ENCODE measurements around the gene PGAM1. TPM values are rescaled to one million over a fixed set of nuclear protein-coding genes. Genes with fewer than 3 reads are reported as not detected.

The PGAM1 gene
- total and polyA plus RNA-seq, 9 of the 15 experiments (the other 6 are each of a cell fraction or from before 2014, with no cell fraction given): 40.3 to 559 (median 269) TPM

DNA sequence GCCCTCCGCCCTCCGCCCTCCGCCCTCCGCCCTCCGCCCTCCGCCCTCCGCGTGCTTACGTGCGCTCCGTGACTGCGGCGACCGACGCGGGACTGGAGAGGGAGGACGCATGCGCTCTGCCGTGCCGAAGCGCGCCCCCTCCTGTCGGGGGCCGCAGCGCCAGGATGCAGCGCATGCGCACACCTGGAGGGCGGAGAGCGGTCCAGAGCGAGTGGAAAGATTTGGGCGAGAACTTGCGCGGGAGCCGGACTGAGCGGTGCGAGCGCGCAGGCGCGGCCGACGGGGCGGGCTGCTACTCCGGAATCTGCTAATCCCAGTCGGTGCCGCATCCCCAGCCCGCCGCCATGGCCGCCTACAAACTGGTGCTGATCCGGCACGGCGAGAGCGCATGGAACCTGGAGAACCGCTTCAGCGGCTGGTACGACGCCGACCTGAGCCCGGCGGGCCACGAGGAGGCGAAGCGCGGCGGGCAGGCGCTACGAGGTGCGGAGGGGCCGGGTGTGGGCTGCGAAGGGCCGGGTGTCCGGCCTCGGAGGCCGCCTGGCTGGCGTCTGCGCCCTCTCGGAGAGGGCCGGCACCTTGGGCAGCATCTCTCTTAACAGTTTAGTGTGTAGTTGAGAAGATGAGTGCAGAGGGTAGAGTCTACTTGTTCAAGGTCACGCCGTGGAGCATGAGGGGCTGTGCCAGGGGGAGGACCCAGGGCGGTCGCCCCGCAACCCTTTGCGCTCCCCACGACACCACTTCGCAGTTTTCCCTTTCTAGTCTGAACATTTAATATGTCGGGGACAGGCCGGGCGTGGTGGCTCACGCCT lies at the start of gene PGAM1 (continued):
- TF ChIP-seq BRF1 (IDR thresholded peaks at IDR 0.05; ENCODE audit: borderline replicate concordance, extremely low read depth, insufficient read length) (no peak), ATF1 (CRISPR knock-in tag; IDR thresholded peaks at IDR 0.05) (no peak), ATF1 (tag; IDR thresholded peaks at IDR 0.05) (peak; percentile 17; the same call in 1 of the 2 replicates), ZNF589 (CRISPR knock-in tag; IDR thresholded peaks at IDR 0.05; ENCODE audit: low read depth) (no peak), NR2C1 (IDR thresholded peaks at IDR 0.05) (peak; percentile 96), NR2C1 (tag; IDR thresholded peaks at IDR 0.05) (peak; percentile 93), MCM3 (IDR thresholded peaks at IDR 0.05) (no peak), ESRRA (IDR thresholded peaks at IDR 0.05; ENCODE audit: borderline replicate concordance, low read depth) (peak; percentile 58), DPF2 (IDR thresholded peaks at IDR 0.05) (no peak), GTF2E2 (tag; IDR thresholded peaks at IDR 0.05) (no peak), CBFA2T2 (conservative IDR thresholded peaks at IDR 0.05) (no peak), ZNF778 (CRISPR knock-in tag; IDR thresholded peaks at IDR 0.05) (no peak), CHD2 (IDR thresholded peaks at IDR 0.05; ENCODE audit: low read depth, low read length) (peak; percentile 30; the same call in 1 of the 2 replicates), RB1 (IDR thresholded peaks at IDR 0.05; ENCODE audit: low read depth) (peak; percentile 62; the same call in 1 of the 2 replicates)
- TF ChIP-seq, protein P1, sequence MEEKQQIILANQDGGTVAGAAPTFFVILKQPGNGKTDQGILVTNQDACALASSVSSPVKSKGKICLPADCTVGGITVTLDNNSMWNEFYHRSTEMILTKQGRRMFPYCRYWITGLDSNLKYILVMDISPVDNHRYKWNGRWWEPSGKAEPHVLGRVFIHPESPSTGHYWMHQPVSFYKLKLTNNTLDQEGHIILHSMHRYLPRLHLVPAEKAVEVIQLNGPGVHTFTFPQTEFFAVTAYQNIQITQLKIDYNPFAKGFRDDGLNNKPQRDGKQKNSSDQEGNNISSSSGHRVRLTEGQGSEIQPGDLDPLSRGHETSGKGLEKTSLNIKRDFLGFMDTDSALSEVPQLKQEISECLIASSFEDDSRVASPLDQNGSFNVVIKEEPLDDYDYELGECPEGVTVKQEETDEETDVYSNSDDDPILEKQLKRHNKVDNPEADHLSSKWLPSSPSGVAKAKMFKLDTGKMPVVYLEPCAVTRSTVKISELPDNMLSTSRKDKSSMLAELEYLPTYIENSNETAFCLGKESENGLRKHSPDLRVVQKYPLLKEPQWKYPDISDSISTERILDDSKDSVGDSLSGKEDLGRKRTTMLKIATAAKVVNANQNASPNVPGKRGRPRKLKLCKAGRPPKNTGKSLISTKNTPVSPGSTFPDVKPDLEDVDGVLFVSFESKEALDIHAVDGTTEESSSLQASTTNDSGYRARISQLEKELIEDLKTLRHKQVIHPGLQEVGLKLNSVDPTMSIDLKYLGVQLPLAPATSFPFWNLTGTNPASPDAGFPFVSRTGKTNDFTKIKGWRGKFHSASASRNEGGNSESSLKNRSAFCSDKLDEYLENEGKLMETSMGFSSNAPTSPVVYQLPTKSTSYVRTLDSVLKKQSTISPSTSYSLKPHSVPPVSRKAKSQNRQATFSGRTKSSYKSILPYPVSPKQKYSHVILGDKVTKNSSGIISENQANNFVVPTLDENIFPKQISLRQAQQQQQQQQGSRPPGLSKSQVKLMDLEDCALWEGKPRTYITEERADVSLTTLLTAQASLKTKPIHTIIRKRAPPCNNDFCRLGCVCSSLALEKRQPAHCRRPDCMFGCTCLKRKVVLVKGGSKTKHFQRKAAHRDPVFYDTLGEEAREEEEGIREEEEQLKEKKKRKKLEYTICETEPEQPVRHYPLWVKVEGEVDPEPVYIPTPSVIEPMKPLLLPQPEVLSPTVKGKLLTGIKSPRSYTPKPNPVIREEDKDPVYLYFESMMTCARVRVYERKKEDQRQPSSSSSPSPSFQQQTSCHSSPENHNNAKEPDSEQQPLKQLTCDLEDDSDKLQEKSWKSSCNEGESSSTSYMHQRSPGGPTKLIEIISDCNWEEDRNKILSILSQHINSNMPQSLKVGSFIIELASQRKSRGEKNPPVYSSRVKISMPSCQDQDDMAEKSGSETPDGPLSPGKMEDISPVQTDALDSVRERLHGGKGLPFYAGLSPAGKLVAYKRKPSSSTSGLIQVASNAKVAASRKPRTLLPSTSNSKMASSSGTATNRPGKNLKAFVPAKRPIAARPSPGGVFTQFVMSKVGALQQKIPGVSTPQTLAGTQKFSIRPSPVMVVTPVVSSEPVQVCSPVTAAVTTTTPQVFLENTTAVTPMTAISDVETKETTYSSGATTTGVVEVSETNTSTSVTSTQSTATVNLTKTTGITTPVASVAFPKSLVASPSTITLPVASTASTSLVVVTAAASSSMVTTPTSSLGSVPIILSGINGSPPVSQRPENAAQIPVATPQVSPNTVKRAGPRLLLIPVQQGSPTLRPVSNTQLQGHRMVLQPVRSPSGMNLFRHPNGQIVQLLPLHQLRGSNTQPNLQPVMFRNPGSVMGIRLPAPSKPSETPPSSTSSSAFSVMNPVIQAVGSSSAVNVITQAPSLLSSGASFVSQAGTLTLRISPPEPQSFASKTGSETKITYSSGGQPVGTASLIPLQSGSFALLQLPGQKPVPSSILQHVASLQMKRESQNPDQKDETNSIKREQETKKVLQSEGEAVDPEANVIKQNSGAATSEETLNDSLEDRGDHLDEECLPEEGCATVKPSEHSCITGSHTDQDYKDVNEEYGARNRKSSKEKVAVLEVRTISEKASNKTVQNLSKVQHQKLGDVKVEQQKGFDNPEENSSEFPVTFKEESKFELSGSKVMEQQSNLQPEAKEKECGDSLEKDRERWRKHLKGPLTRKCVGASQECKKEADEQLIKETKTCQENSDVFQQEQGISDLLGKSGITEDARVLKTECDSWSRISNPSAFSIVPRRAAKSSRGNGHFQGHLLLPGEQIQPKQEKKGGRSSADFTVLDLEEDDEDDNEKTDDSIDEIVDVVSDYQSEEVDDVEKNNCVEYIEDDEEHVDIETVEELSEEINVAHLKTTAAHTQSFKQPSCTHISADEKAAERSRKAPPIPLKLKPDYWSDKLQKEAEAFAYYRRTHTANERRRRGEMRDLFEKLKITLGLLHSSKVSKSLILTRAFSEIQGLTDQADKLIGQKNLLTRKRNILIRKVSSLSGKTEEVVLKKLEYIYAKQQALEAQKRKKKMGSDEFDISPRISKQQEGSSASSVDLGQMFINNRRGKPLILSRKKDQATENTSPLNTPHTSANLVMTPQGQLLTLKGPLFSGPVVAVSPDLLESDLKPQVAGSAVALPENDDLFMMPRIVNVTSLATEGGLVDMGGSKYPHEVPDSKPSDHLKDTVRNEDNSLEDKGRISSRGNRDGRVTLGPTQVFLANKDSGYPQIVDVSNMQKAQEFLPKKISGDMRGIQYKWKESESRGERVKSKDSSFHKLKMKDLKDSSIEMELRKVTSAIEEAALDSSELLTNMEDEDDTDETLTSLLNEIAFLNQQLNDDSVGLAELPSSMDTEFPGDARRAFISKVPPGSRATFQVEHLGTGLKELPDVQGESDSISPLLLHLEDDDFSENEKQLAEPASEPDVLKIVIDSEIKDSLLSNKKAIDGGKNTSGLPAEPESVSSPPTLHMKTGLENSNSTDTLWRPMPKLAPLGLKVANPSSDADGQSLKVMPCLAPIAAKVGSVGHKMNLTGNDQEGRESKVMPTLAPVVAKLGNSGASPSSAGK (IDR thresholded peaks at IDR 0.05): peak; percentile 37; the same call in 1 of the 2 replicates
- TF ChIP-seq, protein P2, sequence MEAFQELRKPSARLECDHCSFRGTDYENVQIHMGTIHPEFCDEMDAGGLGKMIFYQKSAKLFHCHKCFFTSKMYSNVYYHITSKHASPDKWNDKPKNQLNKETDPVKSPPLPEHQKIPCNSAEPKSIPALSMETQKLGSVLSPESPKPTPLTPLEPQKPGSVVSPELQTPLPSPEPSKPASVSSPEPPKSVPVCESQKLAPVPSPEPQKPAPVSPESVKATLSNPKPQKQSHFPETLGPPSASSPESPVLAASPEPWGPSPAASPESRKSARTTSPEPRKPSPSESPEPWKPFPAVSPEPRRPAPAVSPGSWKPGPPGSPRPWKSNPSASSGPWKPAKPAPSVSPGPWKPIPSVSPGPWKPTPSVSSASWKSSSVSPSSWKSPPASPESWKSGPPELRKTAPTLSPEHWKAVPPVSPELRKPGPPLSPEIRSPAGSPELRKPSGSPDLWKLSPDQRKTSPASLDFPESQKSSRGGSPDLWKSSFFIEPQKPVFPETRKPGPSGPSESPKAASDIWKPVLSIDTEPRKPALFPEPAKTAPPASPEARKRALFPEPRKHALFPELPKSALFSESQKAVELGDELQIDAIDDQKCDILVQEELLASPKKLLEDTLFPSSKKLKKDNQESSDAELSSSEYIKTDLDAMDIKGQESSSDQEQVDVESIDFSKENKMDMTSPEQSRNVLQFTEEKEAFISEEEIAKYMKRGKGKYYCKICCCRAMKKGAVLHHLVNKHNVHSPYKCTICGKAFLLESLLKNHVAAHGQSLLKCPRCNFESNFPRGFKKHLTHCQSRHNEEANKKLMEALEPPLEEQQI (IDR thresholded peaks at IDR 0.05): no peak

Measured in K562 (cell line).